ENCODE measurements around the gene USB1. TPM values are rescaled to one million over a fixed set of nuclear protein-coding genes. Genes with fewer than 3 reads are reported as not detected.

USB1 gene
- total and polyA plus RNA-seq, 4 donors, result 14.7 to 72.7 (median 38.7) TPM

GRCh38 chr16:58024486-58025350 is 23.5 kb downstream of the USB1 start:
- H3K9me3 ChIP-seq (ENCODE audit: control insufficient read depth in 4 of 4, insufficient read depth in 3 of 4, low read length in 3 of 4), result no peaks in the 10 kb centered on the region
- WGBS, 2 donors, result 10 to 11% methylated on average over 57 of the region's 57 CpGs
- DNase-seq (peak in 2 of 3 donors; percentile 39 to 50), ATAC-seq (ENCODE audit: insufficient read depth, low FRiP score) (peak; percentile 5)
- H3K27me3 ChIP-seq (ENCODE audit: control insufficient read depth in 3 of 3, insufficient read depth in 3 of 3, low read length in 2 of 3), result no peaks in the 10 kb centered on the region
- H3K4me1 ChIP-seq (ENCODE audit: control insufficient read depth in 5 of 5, insufficient read depth in 5 of 5, low read length in 5 of 5), result peaks cover 12 to 78% (median 32%) of the 10 kb centered on the region in 5 donors
- peak overlapping the region; percentile 22 for H3K4me3 ChIP-seq
- H3K9ac ChIP-seq (ENCODE audit: insufficient read depth in 1 of 2, low read length in 2 of 2), result peak overlapping the region in 1 of 2 donors; percentile 49
- TF ChIP-seq, protein P1, sequence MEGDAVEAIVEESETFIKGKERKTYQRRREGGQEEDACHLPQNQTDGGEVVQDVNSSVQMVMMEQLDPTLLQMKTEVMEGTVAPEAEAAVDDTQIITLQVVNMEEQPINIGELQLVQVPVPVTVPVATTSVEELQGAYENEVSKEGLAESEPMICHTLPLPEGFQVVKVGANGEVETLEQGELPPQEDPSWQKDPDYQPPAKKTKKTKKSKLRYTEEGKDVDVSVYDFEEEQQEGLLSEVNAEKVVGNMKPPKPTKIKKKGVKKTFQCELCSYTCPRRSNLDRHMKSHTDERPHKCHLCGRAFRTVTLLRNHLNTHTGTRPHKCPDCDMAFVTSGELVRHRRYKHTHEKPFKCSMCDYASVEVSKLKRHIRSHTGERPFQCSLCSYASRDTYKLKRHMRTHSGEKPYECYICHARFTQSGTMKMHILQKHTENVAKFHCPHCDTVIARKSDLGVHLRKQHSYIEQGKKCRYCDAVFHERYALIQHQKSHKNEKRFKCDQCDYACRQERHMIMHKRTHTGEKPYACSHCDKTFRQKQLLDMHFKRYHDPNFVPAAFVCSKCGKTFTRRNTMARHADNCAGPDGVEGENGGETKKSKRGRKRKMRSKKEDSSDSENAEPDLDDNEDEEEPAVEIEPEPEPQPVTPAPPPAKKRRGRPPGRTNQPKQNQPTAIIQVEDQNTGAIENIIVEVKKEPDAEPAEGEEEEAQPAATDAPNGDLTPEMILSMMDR (IDR thresholded peaks at IDR 0.05; ENCODE audit: control extremely low read depth, extremely low read depth), result no peak
- no peaks in the 10 kb centered on the region for H3K36me3 ChIP-seq (ENCODE audit: control insufficient read depth in 4 of 4, insufficient read depth in 4 of 4, low read length in 4 of 4)
- H3K27ac ChIP-seq (ENCODE audit: low read depth in 1 of 2, low read length in 1 of 2), result peak overlapping the region in 1 of 2 donors; percentile 87

DNA sequence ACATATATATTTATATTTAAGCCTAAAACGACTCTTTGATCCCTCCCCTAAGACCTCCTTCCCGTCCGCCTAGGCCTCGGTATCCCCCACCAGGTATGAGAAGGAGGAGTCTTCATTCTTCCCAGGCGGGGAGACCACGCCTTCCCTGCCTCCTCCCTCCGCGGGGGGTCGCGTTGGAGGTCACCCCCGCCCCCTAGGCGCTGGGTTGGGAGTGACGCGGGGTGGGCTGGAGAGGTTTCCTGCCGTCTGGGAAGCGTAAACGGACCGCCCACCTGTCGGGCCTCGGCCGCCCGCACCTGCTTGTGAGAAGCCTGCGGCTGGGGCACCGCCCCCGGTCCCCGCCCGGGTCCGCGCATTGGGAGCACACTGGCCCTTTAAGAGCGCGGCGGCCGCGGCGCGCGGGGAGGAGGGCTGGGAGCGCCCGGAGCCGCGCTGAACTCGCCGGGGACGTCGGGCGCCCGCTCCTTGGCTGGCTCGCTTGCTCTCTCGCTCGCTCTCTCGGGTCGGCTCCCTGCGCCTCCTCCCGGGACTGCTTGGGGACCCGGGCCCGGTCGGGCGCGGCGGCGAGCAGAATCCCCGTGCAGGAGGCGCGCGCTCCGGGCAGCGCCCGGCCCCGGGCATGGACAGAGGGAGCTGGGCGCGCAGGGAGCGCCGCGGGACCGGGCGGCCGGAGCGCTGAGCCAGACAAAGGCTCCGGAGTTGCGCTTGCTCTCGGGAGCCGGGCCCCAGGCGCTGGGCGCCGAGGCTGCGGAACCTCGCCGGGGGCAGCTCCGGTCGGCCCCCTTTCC is 24.3 kb downstream of the USB1 start, which contains the start of gene MMP15:
Gene MMP15, plus strand, starts transcription at position 404 of the 788 bp plus-strand sequence. CDS start 597 bp downstream, outside the sequence.
- Histone ChIP-seq H3K4me1 (ENCODE audit: control insufficient read depth in 5 of 5, insufficient read depth in 5 of 5, low read length in 5 of 5) (peaks cover 15 to 74% (median 38%) of the 10 kb centered on the region in 5 donors), H3K27me3 (ENCODE audit: control insufficient read depth in 3 of 3, insufficient read depth in 3 of 3, low read length in 2 of 3) (no peaks in the 10 kb centered on the region), H3K4me3 (peak within 1 kb of the TSS; percentile 63), H3K9me3 (ENCODE audit: control insufficient read depth in 4 of 4, insufficient read depth in 3 of 4, low read length in 3 of 4) (no peaks in the 10 kb centered on the region), H3K9ac (ENCODE audit: insufficient read depth in 1 of 2, low read length in 2 of 2) (peak within 1 kb of the TSS in 1 of 2 donors; percentile 49), H3K27ac (ENCODE audit: low read depth in 1 of 2, low read length in 1 of 2) (peak within 1 kb of the TSS; percentile 87 to 94), H3K36me3 (ENCODE audit: control insufficient read depth in 4 of 4, insufficient read depth in 4 of 4, low read length in 4 of 4) (no peaks in the 10 kb centered on the region)
- WGBS, 2 donors, result 0 to 1% methylated on average over 51 to 90 of the region's 90 CpGs
- ATAC-seq (ENCODE audit: insufficient read depth, low FRiP score), result peak; percentile 71
- TF ChIP-seq, protein P1 (IDR thresholded peaks at IDR 0.05; ENCODE audit: control extremely low read depth, extremely low read depth), result no peak
- DNase-seq, result peak; percentile 81 to 89 (median 87)

GRCh38 chr16:58026139-58026704 is 25.0 kb downstream of the USB1 start:
- TF ChIP-seq, protein P1 (IDR thresholded peaks at IDR 0.05; ENCODE audit: control extremely low read depth, extremely low read depth), result no peak
- peaks cover 17 to 67% (median 44%) of the 10 kb centered on the region in 5 donors for H3K4me1 ChIP-seq (ENCODE audit: control insufficient read depth in 5 of 5, insufficient read depth in 5 of 5, low read length in 5 of 5)
- no peak overlapping the region for H3K9ac ChIP-seq (ENCODE audit: insufficient read depth in 1 of 2, low read length in 2 of 2)
- H3K27me3 ChIP-seq (ENCODE audit: control insufficient read depth in 3 of 3, insufficient read depth in 3 of 3, low read length in 2 of 3), result no peaks in the 10 kb centered on the region
- peak overlapping the region; percentile 87 to 94 for H3K27ac ChIP-seq (ENCODE audit: low read depth in 1 of 2, low read length in 1 of 2)
- peak; percentile 59 to 73 (median 67) for DNase-seq
- no peaks in the 10 kb centered on the region for H3K36me3 ChIP-seq (ENCODE audit: control insufficient read depth in 4 of 4, insufficient read depth in 4 of 4, low read length in 4 of 4)
- WGBS, 2 donors, result 0% methylated on average over 60 to 65 of the region's 65 CpGs
- peak; percentile 29 for ATAC-seq (ENCODE audit: insufficient read depth, low FRiP score)
- H3K4me3 ChIP-seq, result peak overlapping the region; percentile 63
- H3K9me3 ChIP-seq (ENCODE audit: control insufficient read depth in 4 of 4, insufficient read depth in 3 of 4, low read length in 3 of 4), result no peaks in the 10 kb centered on the region
